ENCODE measurements around the gene MED20. TPM values are rescaled to one million over a fixed set of nuclear protein-coding genes. Genes with fewer than 3 reads are reported as not detected.

The MED20 gene
- total RNA-seq, 2 donors from 2014 or later = 27.4 to 38.4 TPM

DNA sequence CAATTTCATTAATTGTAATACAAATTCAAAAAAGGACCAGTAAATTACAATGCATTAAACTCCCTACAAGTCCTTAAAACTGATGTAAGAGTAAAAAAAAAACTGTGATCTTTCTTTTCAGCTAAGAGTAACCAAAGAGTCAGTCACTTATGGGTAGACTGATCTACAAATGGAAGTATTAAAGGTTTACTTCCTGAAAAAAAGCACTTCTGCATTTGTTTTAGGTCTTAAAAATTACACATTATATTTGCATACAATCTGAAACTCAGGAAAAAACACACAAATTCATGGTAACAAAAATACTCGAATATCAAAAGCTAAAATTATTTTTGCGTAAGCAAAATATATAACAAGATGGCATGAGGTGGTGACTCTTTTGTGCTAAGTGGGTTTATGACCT lies 49.2 kb downstream of the MED20 start:
- Mint-ChIP-seq H3K9me3 (no peaks in the 10 kb centered on the region), H3K27me3 (ENCODE audit: insufficient read depth) (no peaks in the 10 kb centered on the region), H3K36me3 (ENCODE audit: low read depth) (peaks cover 20% of the 10 kb centered on the region), H3K4me1 (no peaks in the 10 kb centered on the region), H3K4me3 (no peak overlapping the region), H3K27ac (no peak overlapping the region)
- no peaks in the 10 kb centered on the region for H3K27me3 ChIP-seq (ENCODE audit: control insufficient read depth, insufficient read depth, low read length, poor library complexity, severe bottlenecking)
- TF ChIP-seq, protein P1, sequence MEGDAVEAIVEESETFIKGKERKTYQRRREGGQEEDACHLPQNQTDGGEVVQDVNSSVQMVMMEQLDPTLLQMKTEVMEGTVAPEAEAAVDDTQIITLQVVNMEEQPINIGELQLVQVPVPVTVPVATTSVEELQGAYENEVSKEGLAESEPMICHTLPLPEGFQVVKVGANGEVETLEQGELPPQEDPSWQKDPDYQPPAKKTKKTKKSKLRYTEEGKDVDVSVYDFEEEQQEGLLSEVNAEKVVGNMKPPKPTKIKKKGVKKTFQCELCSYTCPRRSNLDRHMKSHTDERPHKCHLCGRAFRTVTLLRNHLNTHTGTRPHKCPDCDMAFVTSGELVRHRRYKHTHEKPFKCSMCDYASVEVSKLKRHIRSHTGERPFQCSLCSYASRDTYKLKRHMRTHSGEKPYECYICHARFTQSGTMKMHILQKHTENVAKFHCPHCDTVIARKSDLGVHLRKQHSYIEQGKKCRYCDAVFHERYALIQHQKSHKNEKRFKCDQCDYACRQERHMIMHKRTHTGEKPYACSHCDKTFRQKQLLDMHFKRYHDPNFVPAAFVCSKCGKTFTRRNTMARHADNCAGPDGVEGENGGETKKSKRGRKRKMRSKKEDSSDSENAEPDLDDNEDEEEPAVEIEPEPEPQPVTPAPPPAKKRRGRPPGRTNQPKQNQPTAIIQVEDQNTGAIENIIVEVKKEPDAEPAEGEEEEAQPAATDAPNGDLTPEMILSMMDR (conservative IDR thresholded peaks at IDR 0.05) = no peak
- DNase-seq = no peak
- H3K4me3 ChIP-seq (ENCODE audit: low read length) = no peak overlapping the region
- H3K27ac ChIP-seq (ENCODE audit: low read depth, low read length) = no peak overlapping the region
- H3K36me3 ChIP-seq (ENCODE audit: control insufficient read depth, insufficient read depth, low read length) = peaks cover 25% of the 10 kb centered on the region
- WGBS, 2 experiments (ENCODE audit: insufficient coverage in 1 of 2, insufficient read length in 1 of 2) = 75 to 100% methylated on average over 2 of the region's 2 CpGs
- H3K9ac ChIP-seq (ENCODE audit: extremely low read depth, low read length, poor library complexity, severe bottlenecking) = no peak overlapping the region
- H3K9me3 ChIP-seq (ENCODE audit: control insufficient read depth, low read length) = no peaks in the 10 kb centered on the region
- H3K4me1 ChIP-seq (ENCODE audit: control insufficient read depth, insufficient read depth, low read length) = no peaks in the 10 kb centered on the region

DNA sequence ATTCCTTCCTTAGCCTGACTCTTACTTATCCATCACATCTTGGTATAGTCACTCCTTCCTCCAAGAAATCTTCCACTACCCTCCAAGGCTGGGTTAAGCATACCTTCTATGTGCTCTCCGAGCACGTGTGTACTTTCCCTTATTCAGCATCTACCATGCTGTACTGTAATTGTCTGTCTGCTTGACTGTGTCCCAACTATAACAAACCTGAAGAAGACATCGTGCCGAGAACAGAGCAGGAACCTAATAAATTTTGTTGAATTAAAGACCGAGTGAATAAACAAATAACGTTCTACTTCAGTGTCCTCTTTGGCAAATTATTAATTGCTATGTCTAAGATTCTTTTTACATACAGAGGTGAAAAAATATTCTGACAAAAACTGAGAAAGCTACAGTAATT lies 61.6 kb downstream of the MED20 start:
- TF ChIP-seq, protein P1 (conservative IDR thresholded peaks at IDR 0.05) = no peak
- Mint-ChIP-seq H3K4me1 (no peaks in the 10 kb centered on the region), H3K4me3 (no peak overlapping the region), H3K9me3 (no peaks in the 10 kb centered on the region), H3K27ac (no peak overlapping the region), H3K36me3 (ENCODE audit: low read depth) (peaks cover 6% of the 10 kb centered on the region), H3K27me3 (ENCODE audit: insufficient read depth) (no peaks in the 10 kb centered on the region)
- no peak overlapping the region for H3K4me3 ChIP-seq (ENCODE audit: low read length)
- no peak for DNase-seq
- H3K4me1 ChIP-seq (ENCODE audit: control insufficient read depth, insufficient read depth, low read length) = no peaks in the 10 kb centered on the region
- no peaks in the 10 kb centered on the region for H3K36me3 ChIP-seq (ENCODE audit: control insufficient read depth, insufficient read depth, low read length)
- no peaks in the 10 kb centered on the region for H3K9me3 ChIP-seq (ENCODE audit: control insufficient read depth, low read length)
- H3K27ac ChIP-seq (ENCODE audit: low read depth, low read length) = no peak overlapping the region
- 93 to 94% methylated on average over 5 to 6 of the region's 6 CpGs for WGBS, 2 experiments (ENCODE audit: insufficient coverage in 1 of 2, insufficient read length in 1 of 2)
- no peaks in the 10 kb centered on the region for H3K27me3 ChIP-seq (ENCODE audit: control insufficient read depth, insufficient read depth, low read length, poor library complexity, severe bottlenecking)
- H3K9ac ChIP-seq (ENCODE audit: extremely low read depth, low read length, poor library complexity, severe bottlenecking) = no peak overlapping the region

DNA sequence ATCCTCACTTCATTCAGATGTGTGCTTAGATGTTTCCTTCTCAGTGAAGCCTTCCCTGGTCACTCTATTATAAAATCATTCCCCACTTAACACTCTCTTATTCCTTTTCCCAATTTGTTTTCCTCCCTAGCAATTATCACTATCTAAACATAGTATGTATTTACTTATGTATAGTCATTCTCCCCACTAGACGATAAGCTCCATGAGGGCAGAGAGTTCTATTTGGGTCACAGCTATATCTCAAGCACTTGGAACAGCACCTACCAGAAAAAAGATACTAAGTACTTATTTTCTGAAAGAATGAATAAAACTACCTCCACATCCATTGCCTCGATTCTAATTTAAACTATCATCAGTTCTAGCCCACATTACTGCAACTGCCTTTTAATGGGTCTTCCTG lies 62.2 kb downstream of the MED20 start:
- Mint-ChIP-seq H3K36me3 (ENCODE audit: low read depth) (peaks cover 6% of the 10 kb centered on the region), H3K4me1 (no peaks in the 10 kb centered on the region), H3K27ac (no peak overlapping the region), H3K9me3 (no peaks in the 10 kb centered on the region), H3K4me3 (no peak overlapping the region), H3K27me3 (ENCODE audit: insufficient read depth) (no peaks in the 10 kb centered on the region)
- Histone ChIP-seq H3K9me3 (ENCODE audit: control insufficient read depth, low read length) (no peaks in the 10 kb centered on the region), H3K27ac (ENCODE audit: low read depth, low read length) (no peak overlapping the region), H3K9ac (ENCODE audit: extremely low read depth, low read length, poor library complexity, severe bottlenecking) (no peak overlapping the region), H3K4me1 (ENCODE audit: control insufficient read depth, insufficient read depth, low read length) (no peaks in the 10 kb centered on the region), H3K36me3 (ENCODE audit: control insufficient read depth, insufficient read depth, low read length) (no peaks in the 10 kb centered on the region), H3K4me3 (ENCODE audit: low read length) (no peak overlapping the region), H3K27me3 (ENCODE audit: control insufficient read depth, insufficient read depth, low read length, poor library complexity, severe bottlenecking) (no peaks in the 10 kb centered on the region)
- 97 to 100% methylated on average over 1 to 2 of the region's 2 CpGs for WGBS, 2 experiments (ENCODE audit: insufficient coverage in 1 of 2, insufficient read length in 1 of 2)
- TF ChIP-seq, protein P1 (conservative IDR thresholded peaks at IDR 0.05) = no peak
- no peak for DNase-seq

Other genes with a start within 250 kb of the MED20 start
- gene TFEB, start 185.5 kb downstream of the MED20 start, total RNA-seq = under 1 TPM in 1 of 2 donors, not detected in 1; 0.24 TPM
- not detected for gene PGC, start 173.7 kb downstream of the MED20 start, total RNA-seq
- 10 to 100 TPM in 1 of 2 donors, 1 to 10 TPM in 1; 7.5 to 12.0 TPM for gene FRS3, start 141.2 kb downstream of the MED20 start, total RNA-seq
- gene PRICKLE4, start 140.4 kb downstream of the MED20 start, total RNA-seq = 1 to 10 TPM; 2.6 to 3.6 TPM
- 100 to 1,000 TPM; 207 to 212 TPM for gene TOMM6, start 133.4 kb downstream of the MED20 start, total RNA-seq
- 10 to 100 TPM; 14.0 to 18.9 TPM for gene USP49, start 25.8 kb downstream of the MED20 start, total RNA-seq
- gene BYSL, start 360 bp upstream of the MED20 start, total RNA-seq = 10 to 100 TPM; 29.4 to 36.3 TPM
- gene CCND3, start 20.7 kb upstream of the MED20 start, total RNA-seq = 10 to 100 TPM in 1 of 2 donors, 1 to 10 TPM in 1; 8.5 to 11.7 TPM
- gene TAF8, start 129.4 kb upstream of the MED20 start, total RNA-seq = 10 to 100 TPM; 27.9 to 31.0 TPM
- gene C6orf132, start 221.5 kb upstream of the MED20 start, total RNA-seq = 10 to 100 TPM; 23.4 to 24.4 TPM